Activated B cell treated with CpG ODN at 0.5 μM for 24 hours (primary cell): Measurements from ENCODE around the gene IGFLR1. TPM values are rescaled to one million over a fixed set of nuclear protein-coding genes. Genes with fewer than 3 reads are reported as not detected.

Experiments used
- ATAC-seq: fragments of 200-7000 bp; cut with Tn5 transposase; one replicate; pipeline ENCODE4 v1.10.0; 2021; ENCODE audit warnings: low read depth, mild to moderate bottlenecking, moderate library complexity
- CTCF ChIA-PET: fragments of 350-600 bp; sonication (Branson Sonifier 250); formaldehyde crosslinking; loops from one replicate; lab custom pipeline; 2021; ENCODE audit warnings: antibody characterized with exemption; lab: Charles Lee
- POLR2A ChIA-PET: fragments of 350-600 bp; sonication (Branson Sonifier 250); formaldehyde crosslinking; loops from one replicate; lab custom pipeline; 2021; ENCODE audit warnings: antibody characterized with exemption; lab: Charles Lee
- DNase-seq: peaks from one replicate; pipeline ENCODE4 v3.0.0; 2022
- H3K27ac Mint-ChIP-seq: one replicate; pipeline ENCODE4 v1.8.0; 2020; ENCODE audit warnings: mixed read lengths
- H3K27me3 Mint-ChIP-seq: one replicate; pipeline ENCODE4 v1.8.0; 2021; ENCODE audit warnings: mixed read lengths
- H3K36me3 Mint-ChIP-seq: one replicate; pipeline ENCODE4 v1.8.0; 2021; ENCODE audit warnings: low read depth, mixed read lengths
- H3K4me1 Mint-ChIP-seq: one replicate; pipeline ENCODE4 v1.8.0; 2021; ENCODE audit warnings: mixed read lengths
- H3K4me3 Mint-ChIP-seq: one replicate; pipeline ENCODE4 v1.8.0; 2020; ENCODE audit warnings: mild to moderate bottlenecking, mixed read lengths
- H3K9me3 Mint-ChIP-seq: one replicate; pipeline ENCODE4 v1.8.0; 2020; ENCODE audit warnings: mixed read lengths
- intact Hi-C: fragments of 100-400 bp; cut with micrococcal nuclease; formaldehyde crosslinking; loops from one replicate; pipeline ENCODE4 v1.15.1; 2024
- total RNA-seq: library from RNA; stranded (reverse); gene quantifications from 2 replicates; pipeline ENCODE4 v1.2.3, GENCODE V29; 2022
- TF ChIP-seq, protein P1 (sequence below): fragments of 200-600 bp; IDR thresholded peaks from one replicate; pipeline ENCODE4 v1.8.0; 2022; ENCODE audit warnings: antibody characterized with exemption, mild to moderate bottlenecking

The IGFLR1 gene
- total RNA-seq, 1 donor from 2014 or later = 130 TPM

- H3K4me3 Mint-ChIP-seq = no peak overlapping the region
- H3K36me3 Mint-ChIP-seq = peaks cover 7% of the 10 kb centered on the region
- ChIA-PET CTCF (no interaction called here), POLR2A (no interaction called here)
- no peaks in the 10 kb centered on the region for H3K27me3 Mint-ChIP-seq
- no peak for DNase-seq
- H3K27ac Mint-ChIP-seq = no peak overlapping the region
- H3K4me1 Mint-ChIP-seq = no peaks in the 10 kb centered on the region
- TF ChIP-seq, protein P1, sequence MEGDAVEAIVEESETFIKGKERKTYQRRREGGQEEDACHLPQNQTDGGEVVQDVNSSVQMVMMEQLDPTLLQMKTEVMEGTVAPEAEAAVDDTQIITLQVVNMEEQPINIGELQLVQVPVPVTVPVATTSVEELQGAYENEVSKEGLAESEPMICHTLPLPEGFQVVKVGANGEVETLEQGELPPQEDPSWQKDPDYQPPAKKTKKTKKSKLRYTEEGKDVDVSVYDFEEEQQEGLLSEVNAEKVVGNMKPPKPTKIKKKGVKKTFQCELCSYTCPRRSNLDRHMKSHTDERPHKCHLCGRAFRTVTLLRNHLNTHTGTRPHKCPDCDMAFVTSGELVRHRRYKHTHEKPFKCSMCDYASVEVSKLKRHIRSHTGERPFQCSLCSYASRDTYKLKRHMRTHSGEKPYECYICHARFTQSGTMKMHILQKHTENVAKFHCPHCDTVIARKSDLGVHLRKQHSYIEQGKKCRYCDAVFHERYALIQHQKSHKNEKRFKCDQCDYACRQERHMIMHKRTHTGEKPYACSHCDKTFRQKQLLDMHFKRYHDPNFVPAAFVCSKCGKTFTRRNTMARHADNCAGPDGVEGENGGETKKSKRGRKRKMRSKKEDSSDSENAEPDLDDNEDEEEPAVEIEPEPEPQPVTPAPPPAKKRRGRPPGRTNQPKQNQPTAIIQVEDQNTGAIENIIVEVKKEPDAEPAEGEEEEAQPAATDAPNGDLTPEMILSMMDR = no peak
- no peak for ATAC-seq
- intact Hi-C loops = no loop called here
- H3K9me3 Mint-ChIP-seq = no peaks in the 10 kb centered on the region
Measured at GRCh38 chr19:35785339-35785627, 43.0 kb upstream of the IGFLR1 start.

GRCh38 chr19:35784503-35785338, 42.5 kb upstream of the IGFLR1 start:
- DNase-seq (no peak), ATAC-seq (no peak)
- Mint-ChIP-seq H3K27me3 (no peaks in the 10 kb centered on the region), H3K27ac (no peak overlapping the region), H3K4me1 (no peaks in the 10 kb centered on the region), H3K4me3 (no peak overlapping the region), H3K9me3 (no peaks in the 10 kb centered on the region), H3K36me3 (peaks cover 7% of the 10 kb centered on the region)
- ChIA-PET CTCF (no interaction called here), POLR2A (no interaction called here)
- intact Hi-C loops = no loop called here
- TF ChIP-seq, protein P1 = no peak

DNA sequence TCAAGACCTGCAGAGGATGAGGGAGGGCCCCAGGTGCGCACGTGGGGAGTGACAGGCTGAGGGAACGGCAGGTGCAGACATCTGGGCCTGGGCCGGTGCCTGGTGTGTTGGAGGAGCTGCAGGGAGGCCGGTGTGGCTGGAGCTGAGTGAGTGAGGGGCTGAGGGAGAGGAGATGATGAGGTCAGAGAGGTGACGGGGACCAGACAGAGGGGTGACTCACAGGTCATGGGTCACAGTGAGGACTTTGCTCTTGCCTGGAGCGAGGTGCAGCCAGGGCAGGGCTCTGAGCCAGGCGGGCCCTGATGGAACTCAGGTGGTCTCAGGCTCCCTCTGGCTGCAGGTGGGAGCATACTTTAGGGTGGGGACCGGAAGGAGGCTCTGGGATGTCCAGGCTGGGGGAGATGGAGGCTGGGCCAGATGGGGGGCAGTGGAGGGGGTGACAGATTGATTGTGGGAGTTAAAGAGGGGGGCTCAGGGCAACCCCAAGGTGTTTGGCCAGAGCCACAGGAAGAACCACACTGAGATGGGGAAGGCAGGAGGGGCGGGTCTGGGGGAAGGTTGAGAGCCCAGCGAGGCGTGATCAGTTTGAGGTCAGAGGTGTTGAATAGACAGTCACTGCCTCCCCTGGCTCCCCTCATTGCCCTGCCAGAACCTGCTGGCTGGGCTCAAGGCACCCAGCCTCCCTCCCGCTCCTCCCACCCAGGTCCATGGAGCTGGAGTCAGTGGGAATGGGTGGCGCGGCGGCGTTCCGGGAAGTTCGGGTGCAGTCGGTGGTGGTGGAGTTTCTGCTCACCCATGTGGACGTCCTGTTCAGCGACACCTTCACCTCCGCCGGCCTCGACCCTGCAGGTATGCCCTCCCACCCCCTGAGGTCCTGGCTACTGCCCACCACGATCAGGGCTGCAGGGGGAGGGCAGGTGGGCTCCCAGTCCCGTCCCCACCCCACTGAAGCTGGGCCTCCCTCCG, 41.5 kb upstream of the IGFLR1 start:
- no peak for DNase-seq
- TF ChIP-seq, protein P1 = no peak
- no peak for ATAC-seq
- Mint-ChIP-seq H3K4me3 (no peak overlapping the region), H3K9me3 (no peaks in the 10 kb centered on the region), H3K36me3 (peaks cover 7% of the 10 kb centered on the region), H3K27ac (no peak overlapping the region), H3K4me1 (no peaks in the 10 kb centered on the region), H3K27me3 (no peaks in the 10 kb centered on the region)
- intact Hi-C loops = no loop called here
- CTCF ChIA-PET = no interaction called here
- POLR2A ChIA-PET = no interaction called here

GRCh38 chr19:35782589-35782988, 40.3 kb upstream of the IGFLR1 start:
- no peak for ATAC-seq
- intact Hi-C loops = no loop called here
- TF ChIP-seq, protein P1 = no peak
- ChIA-PET CTCF (interaction anchor here (0.6 kb wide), 1 partner anchor 426 kb away, joined by 3 read pairs; no protein-coding TSS in a partner anchor), POLR2A (no interaction called here)
- Mint-ChIP-seq H3K27me3 (no peaks in the 10 kb centered on the region), H3K9me3 (no peaks in the 10 kb centered on the region), H3K4me3 (no peak overlapping the region), H3K36me3 (peaks cover 7% of the 10 kb centered on the region), H3K27ac (no peak overlapping the region), H3K4me1 (no peaks in the 10 kb centered on the region)
- DNase-seq = no peak

GRCh38 chr19:35781650-35782049, 39.4 kb upstream of the IGFLR1 start:
- H3K27ac Mint-ChIP-seq = no peak overlapping the region
- intact Hi-C loops = no loop called here
- CTCF ChIA-PET = interaction anchor here (0.6 kb wide), 1 partner anchor 425 kb away, joined by 3 read pairs; no protein-coding TSS in a partner anchor
- POLR2A ChIA-PET = no interaction called here
- ATAC-seq (no peak), DNase-seq (no peak)
- H3K4me3 Mint-ChIP-seq = no peak overlapping the region
- TF ChIP-seq, protein P1 = no peak
- H3K36me3 Mint-ChIP-seq = peaks cover 7% of the 10 kb centered on the region
- no peaks in the 10 kb centered on the region for H3K4me1 Mint-ChIP-seq
- H3K27me3 Mint-ChIP-seq = no peaks in the 10 kb centered on the region
- H3K9me3 Mint-ChIP-seq = no peaks in the 10 kb centered on the region
